IMR-90 (cell line): ENCODE data around the gene ADCY5. TPM values are rescaled to one million over a fixed set of nuclear protein-coding genes. Genes with fewer than 3 reads are reported as not detected.

ENCODE experiments used
- ATAC-seq: fragments of 200-7000 bp; cut with Tn5 transposase; 2 replicates; pipeline ENCODE4 v1.9.1; 2020; ENCODE audit warnings: low read depth, mild to moderate bottlenecking, moderate library complexity
- BruUV-seq: library from RNA; stranded (reverse); fragments of 400-500 nt; replicated peaks from 2 replicates; lab custom pipeline; 2021; lab: Mats Ljungman, UMichigan
- CTCF ChIA-PET: fragments of 300-600 bp; formaldehyde crosslinking; extraction: SDS; loops from one replicate; lab custom pipeline; 2021; ENCODE audit warnings: antibody characterized with exemption; lab: Yijun Ruan, JAX
- POLR2A ChIA-PET: fragments of 300-600 bp; sonication (Branson Sonifier 250); formaldehyde crosslinking; loops from one replicate; lab custom pipeline; 2022; ENCODE audit warnings: antibody characterized with exemption; ENCODE audit not compliant: unreplicated experiment; lab: Charles Lee
- DNase-seq: peaks from one replicate; pipeline ENCODE4 v3.0.0; 2013
- H2AFZ ChIP-seq: replicated peaks from 2 replicates; pipeline ENCODE3; 2013; ENCODE audit warnings: low read length, mild to moderate bottlenecking; ENCODE audit not compliant: poor library complexity
- H2AK5ac ChIP-seq: 2 replicates; pipeline ENCODE4 v1.6.1; 2013; ENCODE audit warnings: low read depth, low read length, inconsistent platforms
- H2AK9ac ChIP-seq: replicated peaks from 2 replicates; pipeline ENCODE3; 2013; ENCODE audit warnings: mild to moderate bottlenecking, low read depth, low read length, moderate library complexity; ENCODE audit not compliant: poor library complexity
- H2BK120ac ChIP-seq: 2 replicates; pipeline ENCODE4 v1.6.1; 2013; ENCODE audit warnings: low read depth, low read length, inconsistent platforms
- H2BK15ac ChIP-seq: 3 replicates; pipeline ENCODE4 v1.6.1; 2013; ENCODE audit warnings: low read depth, low read length, inconsistent platforms
- H2BK20ac ChIP-seq: 2 replicates; pipeline ENCODE4 v1.6.1; 2013; ENCODE audit warnings: low read depth, mild to moderate bottlenecking, inconsistent platforms, low read length, moderate library complexity
- H2BK5ac ChIP-seq: 2 replicates; pipeline ENCODE4 v1.6.1; 2013; ENCODE audit warnings: mild to moderate bottlenecking, low read depth, low read length, inconsistent platforms; ENCODE audit not compliant: poor library complexity, severe bottlenecking
- H3K14ac ChIP-seq: replicated peaks from 2 replicates; pipeline ENCODE4 v1.6.1; 2013; ENCODE audit warnings: low read depth, low read length, inconsistent platforms
- H3K18ac ChIP-seq: 2 replicates; pipeline ENCODE4 v1.6.1; 2013; ENCODE audit warnings: low read depth, low read length, control low read depth
- H3K23ac ChIP-seq: 2 replicates; pipeline ENCODE4 v1.6.1; 2013; ENCODE audit warnings: low read depth, low read length, inconsistent platforms
- H3K27ac ChIP-seq: 2 replicates; pipeline ENCODE4 v1.5.1; 2013; ENCODE audit warnings: mild to moderate bottlenecking, control low read depth, low read length; ENCODE audit not compliant: insufficient read depth
- H3K27me3 ChIP-seq: 2 replicates; pipeline ENCODE4 v1.6.1; 2013; ENCODE audit warnings: low read length; ENCODE audit not compliant: control insufficient read depth, insufficient read depth
- H3K36me3 ChIP-seq: 2 replicates; pipeline ENCODE4 v1.6.1; 2013; ENCODE audit warnings: low read length, mixed read lengths; ENCODE audit not compliant: control insufficient read depth, insufficient read depth
- H3K4ac ChIP-seq: 2 replicates; pipeline ENCODE4 v1.6.1; 2013; ENCODE audit warnings: low read depth, low read length, inconsistent platforms
- H3K4me1 ChIP-seq: 2 replicates; pipeline ENCODE4 v1.6.1; 2013; ENCODE audit warnings: low read length, mixed read lengths; ENCODE audit not compliant: control insufficient read depth, insufficient read depth
- H3K4me2 ChIP-seq: 2 replicates; pipeline ENCODE4 v1.6.1; 2013; ENCODE audit warnings: low read depth, mild to moderate bottlenecking, control low read depth, low read length, moderate library complexity
- H3K4me3 ChIP-seq: 2 replicates; pipeline ENCODE4 v1.5.1; 2013; ENCODE audit warnings: low read depth, mild to moderate bottlenecking, control low read depth, low read length, moderate library complexity; ENCODE audit not compliant: insufficient read depth
- H3K56ac ChIP-seq: 2 replicates; pipeline ENCODE4 v1.6.1; 2013; ENCODE audit warnings: low read length, inconsistent platforms; ENCODE audit not compliant: insufficient read depth; ENCODE audit errors: extremely low read depth
- H3K79me1 ChIP-seq, 2 experiments: 2 replicates each; pipeline ENCODE4 v1.6.1; 2013; ENCODE audit warnings: low read length in 2 of 2, inconsistent platforms in 1 of 2, low read depth in 1 of 2
- H3K9ac ChIP-seq: 2 replicates; pipeline ENCODE4 v1.6.1; 2013; ENCODE audit warnings: low read depth, low read length, control low read depth
- H3K9me1 ChIP-seq: 2 replicates; pipeline ENCODE4 v1.6.1; 2013; ENCODE audit warnings: low read length, inconsistent platforms; ENCODE audit not compliant: insufficient read depth
- H3K9me3 ChIP-seq: 2 replicates; pipeline ENCODE4 v1.6.1; 2013; ENCODE audit warnings: low read length; ENCODE audit not compliant: control insufficient read depth, insufficient read depth
- H4K20me1 ChIP-seq: 2 replicates; pipeline ENCODE4 v1.6.1; 2013; ENCODE audit warnings: low read length, inconsistent platforms; ENCODE audit not compliant: insufficient read depth
- H4K5ac ChIP-seq: 2 replicates; pipeline ENCODE4 v1.6.1; 2013; ENCODE audit warnings: mild to moderate bottlenecking, low read depth, low read length, control low read depth
- H4K8ac ChIP-seq, 2 experiments: 2 replicates each; pipeline ENCODE4 v1.6.1; 2013; ENCODE audit warnings: low read depth in 2 of 2, low read length in 2 of 2, control low read depth in 1 of 2, inconsistent platforms in 1 of 2
- H4K91ac ChIP-seq: 2 replicates; pipeline ENCODE4 v1.6.1; 2013; ENCODE audit warnings: low read depth, low read length, inconsistent platforms; ENCODE audit not compliant: insufficient read depth
- CEBPB ChIP-seq: IDR thresholded peaks from 2 replicates; pipeline ENCODE4 v1.6.1; 2012; ENCODE audit warnings: low read depth, low read length, improper control_type of control experiment
- CHD1 ChIP-seq: IDR thresholded peaks from 2 replicates; pipeline ENCODE4 v1.6.1; 2012; ENCODE audit warnings: low read depth, low read length, improper control_type of control experiment
- FOS ChIP-seq: fragments of 150-350 bp; IDR thresholded peaks from 2 replicates; pipeline ENCODE4 v1.6.1; 2016; ENCODE audit warnings: low read depth, low read length
- SMC3 ChIP-seq: fragments of 150-350 bp; IDR thresholded peaks from 2 replicates; pipeline ENCODE4 v1.6.1; 2016; ENCODE audit warnings: low read depth, mild to moderate bottlenecking, antibody characterized with exemption, low read length, moderate library complexity
- WGBS, 2 experiments: methylation state at CpG; one replicate each; pipeline versions ENCODE4 v1.1.5 to v1.1.7; 2013; ENCODE audit warnings: missing lambda C conversion rate in 2 of 2; ENCODE audit not compliant: insufficient read length in 1 of 2; ENCODE audit errors: extremely low coverage in 2 of 2; 5-methylcytosine and 5-hydroxymethylcytosine counted together
- dilution Hi-C: fragments of 300-500 bp; cut with HindIII; formaldehyde crosslinking; loops from one replicate; pipeline ENCODE4 v1.14.3; 2018; ENCODE audit warnings: low sequenced_read_pairs; ENCODE audit not compliant: unreplicated experiment
- in situ Hi-C: fragments of 300-500 bp; cut with MboI; formaldehyde crosslinking; loops from 3 replicates; pipeline ENCODE4 v1.14.3; 2019; ENCODE audit warnings: low sequenced_read_pairs, inconsistent platforms, mixed read lengths
- intact Hi-C: fragments of 100-400 bp; cut with micrococcal nuclease; formaldehyde crosslinking; loops from 2 replicates; pipeline ENCODE4 v1.10.0; 2022
- polyA plus RNA-seq, 3 experiments: library from polyadenylated mRNA; depleted of rRNA; stranded (reverse); fragments of >200 nt; gene quantifications; 2 replicates each; pipeline ENCODE4 v1.2.3, GENCODE V29; 2012; ENCODE audit warnings: low replicate concordance in 1 of 3
- total RNA-seq: library from RNA; depleted of rRNA; stranded (reverse); fragments of >200 nt; gene quantifications from 2 replicates; pipeline ENCODE4 v1.2.3, GENCODE V29; 2012
- TF ChIP-seq, protein P1 (sequence below): conservative IDR thresholded peaks from 2 replicates; pipeline ENCODE4 v1.5.1; 2012; ENCODE audit warnings: mild to moderate bottlenecking, low read depth, low read length, improper control_type of control experiment

The ADCY5 gene
- total and polyA plus RNA-seq, 2 of the 4 experiments (the other 2 are of a cell fraction) = 0.14 to 0.18 TPM

GRCh38 chr3:123335007-123335670, 113.8 kb downstream of the ADCY5 start:
- no peak overlapping the region for H3K4me2 ChIP-seq
- H3K9ac ChIP-seq = no peak overlapping the region
- TF ChIP-seq SMC3 = no peak
- TF ChIP-seq CHD1 = no peak
- TF ChIP-seq CEBPB = no peak
- TF ChIP-seq FOS = no peak
- TF ChIP-seq, protein P1, sequence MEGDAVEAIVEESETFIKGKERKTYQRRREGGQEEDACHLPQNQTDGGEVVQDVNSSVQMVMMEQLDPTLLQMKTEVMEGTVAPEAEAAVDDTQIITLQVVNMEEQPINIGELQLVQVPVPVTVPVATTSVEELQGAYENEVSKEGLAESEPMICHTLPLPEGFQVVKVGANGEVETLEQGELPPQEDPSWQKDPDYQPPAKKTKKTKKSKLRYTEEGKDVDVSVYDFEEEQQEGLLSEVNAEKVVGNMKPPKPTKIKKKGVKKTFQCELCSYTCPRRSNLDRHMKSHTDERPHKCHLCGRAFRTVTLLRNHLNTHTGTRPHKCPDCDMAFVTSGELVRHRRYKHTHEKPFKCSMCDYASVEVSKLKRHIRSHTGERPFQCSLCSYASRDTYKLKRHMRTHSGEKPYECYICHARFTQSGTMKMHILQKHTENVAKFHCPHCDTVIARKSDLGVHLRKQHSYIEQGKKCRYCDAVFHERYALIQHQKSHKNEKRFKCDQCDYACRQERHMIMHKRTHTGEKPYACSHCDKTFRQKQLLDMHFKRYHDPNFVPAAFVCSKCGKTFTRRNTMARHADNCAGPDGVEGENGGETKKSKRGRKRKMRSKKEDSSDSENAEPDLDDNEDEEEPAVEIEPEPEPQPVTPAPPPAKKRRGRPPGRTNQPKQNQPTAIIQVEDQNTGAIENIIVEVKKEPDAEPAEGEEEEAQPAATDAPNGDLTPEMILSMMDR = no peak
- no peaks in the 10 kb centered on the region for H3K9me1 ChIP-seq
- no peak overlapping the region for H2AK5ac ChIP-seq
- DNase-seq (no peak), ATAC-seq (no peak)
- dilution Hi-C loops = no loop called here
- H3K56ac ChIP-seq = no peak overlapping the region
- no TSS peak for BruUV-seq
- H4K5ac ChIP-seq = no peak overlapping the region
- no peaks in the 10 kb centered on the region for H4K20me1 ChIP-seq
- peaks cover 38% of the 10 kb centered on the region; the same call in 1 of the 2 replicates for H3K27me3 ChIP-seq
- no peak overlapping the region for H2BK5ac ChIP-seq
- POLR2A ChIA-PET = no interaction called here
- CTCF ChIA-PET = no interaction called here
- no peak overlapping the region for H3K27ac ChIP-seq
- no peak overlapping the region for H3K23ac ChIP-seq
- H3K4me1 ChIP-seq = no peaks in the 10 kb centered on the region
- in situ Hi-C loops = no loop called here
- no peak overlapping the region for H4K91ac ChIP-seq
- no peak overlapping the region for H2AK9ac ChIP-seq
- H3K4ac ChIP-seq = no peak overlapping the region
- no peak overlapping the region for H2AFZ ChIP-seq
- no peak overlapping the region for H2BK15ac ChIP-seq
- no peak overlapping the region for H2BK20ac ChIP-seq
- H3K4me3 ChIP-seq = no peak overlapping the region
- no peaks in the 10 kb centered on the region for H3K79me1 ChIP-seq
- peaks cover 5% of the 10 kb centered on the region; the same call in 1 of the 2 replicates for H3K9me3 ChIP-seq
- H2BK120ac ChIP-seq = no peak overlapping the region
- no peak overlapping the region for H3K14ac ChIP-seq
- intact Hi-C loops = no loop called here
- no peaks in the 10 kb centered on the region for H3K36me3 ChIP-seq
- WGBS, 2 experiments = 68% methylated on average over 6 of the region's 14 CpGs; no CpG with 5 or more reads in 1 of the 2 experiments
- H4K8ac ChIP-seq = no peak overlapping the region
- H3K18ac ChIP-seq = no peak overlapping the region
